AG04449 (cell line): ENCODE measurements around the gene ZNF644.

Source experiments
- CTCF ChIA-PET: fragments of 350-600 bp; formaldehyde crosslinking; extraction: SDS; loops from one replicate; lab custom pipeline; 2021; ENCODE audit warnings: antibody characterized with exemption; lab: Yijun Ruan, JAX
- POLR2A ChIA-PET: fragments of 400-600, 350-600 bp; formaldehyde crosslinking; extraction: SDS; loops from one replicate; lab custom pipeline; 2020; ENCODE audit warnings: antibody characterized with exemption, inconsistent platforms; lab: Yijun Ruan, JAX
- DNase-seq: peaks from one replicate; pipeline ENCODE4 v3.0.0-alpha.2; 2010; ENCODE audit warnings: low read depth, low spot score
- H3K4me3 ChIP-seq: 2 replicates; pipeline ENCODE4 v1.5.1; 2011; ENCODE audit warnings: low read depth, mild to moderate bottlenecking, control low read depth, low read length
- CTCF ChIP-seq: IDR thresholded peaks from one replicate; pipeline ENCODE4 v1.5.1; 2011; ENCODE audit warnings: mild to moderate bottlenecking, moderate library complexity, low read length, control low read depth, inconsistent platforms; ENCODE audit not compliant: insufficient read depth; ENCODE audit errors: missing control alignments

ZNF644 gene

GRCh38 chr1:90994461-90994860, 27.4 kb downstream of the ZNF644 start:
- POLR2A ChIA-PET = no interaction called here
- TF ChIP-seq CTCF = no peak
- CTCF ChIA-PET = interaction anchor here (1.3 kb wide), 1 partner anchor 24 kb away, joined by 3 read pairs; no protein-coding TSS in a partner anchor

GRCh38 chr1:90993245-90993644, 28.6 kb downstream of the ZNF644 start:
- TF ChIP-seq CTCF = no peak
- CTCF ChIA-PET = no interaction called here
- no peak for DNase-seq
- POLR2A ChIA-PET = no interaction called here
- no peak overlapping the region for H3K4me3 ChIP-seq

More at GRCh38 chr1:90994461-90994860, 27.4 kb downstream of the ZNF644 start:
- no peak for DNase-seq
- no peak overlapping the region for H3K4me3 ChIP-seq

- H3K4me3 ChIP-seq = no peak overlapping the region
- ChIA-PET CTCF (no interaction called here), POLR2A (no interaction called here)
- no peak for TF ChIP-seq CTCF
- DNase-seq = no peak
Measured at GRCh38 chr1:90990779-90991178, 31.1 kb downstream of the ZNF644 start.

- TF ChIP-seq CTCF = no peak
- CTCF ChIA-PET = no interaction called here
- no peak for DNase-seq
- H3K4me3 ChIP-seq = no peak overlapping the region
- POLR2A ChIA-PET = no interaction called here
Measured at GRCh38 chr1:90989990-90990389, 31.8 kb downstream of the ZNF644 start.

GRCh38 chr1:90989302-90989701, 32.5 kb downstream of the ZNF644 start:
- ChIA-PET CTCF (no interaction called here), POLR2A (no interaction called here)
- no peak overlapping the region for H3K4me3 ChIP-seq
- no peak for TF ChIP-seq CTCF
- DNase-seq = no peak

- no peak for TF ChIP-seq CTCF
- no peak overlapping the region for H3K4me3 ChIP-seq
- ChIA-PET POLR2A (no interaction called here), CTCF (no interaction called here)
- no peak for DNase-seq
Measured at GRCh38 chr1:90987841-90988240, 34.0 kb downstream of the ZNF644 start.
